Fibroblast of the aortic adventitia (primary cell): ENCODE results near the gene SEC63. TPM values are rescaled to one million over a fixed set of nuclear protein-coding genes. Genes with fewer than 3 reads are reported as not detected.
"Not testable (repeated sequence)": the region's sequence is repeated elsewhere in the genome, so short reads cannot be mapped to it uniquely, and the experiment has no call there.

Experiments used
- DNase-seq: peaks from one replicate; pipeline ENCODE4 v3.0.0-alpha.2; 2010; ENCODE audit warnings: low read depth
- H3K4me3 ChIP-seq: 2 replicates; pipeline ENCODE4 v1.5.1; 2011; ENCODE audit warnings: low read depth, mild to moderate bottlenecking, control low read depth, low read length, moderate library complexity
- CTCF ChIP-seq: IDR thresholded peaks from 2 replicates; pipeline ENCODE4 v1.5.1; 2011; ENCODE audit warnings: mild to moderate bottlenecking, low read length, control low read depth, inconsistent platforms; ENCODE audit not compliant: insufficient read depth
- total RNA-seq: library from RNA; depleted of rRNA; stranded (reverse); fragments of >200 nt; gene quantifications from 2 replicates; pipeline ENCODE4 v1.2.3, GENCODE V29; 2012; ENCODE audit warnings: low replicate concordance

SEC63 gene
- total RNA-seq, 1 donor: 49.5 TPM

DNA sequence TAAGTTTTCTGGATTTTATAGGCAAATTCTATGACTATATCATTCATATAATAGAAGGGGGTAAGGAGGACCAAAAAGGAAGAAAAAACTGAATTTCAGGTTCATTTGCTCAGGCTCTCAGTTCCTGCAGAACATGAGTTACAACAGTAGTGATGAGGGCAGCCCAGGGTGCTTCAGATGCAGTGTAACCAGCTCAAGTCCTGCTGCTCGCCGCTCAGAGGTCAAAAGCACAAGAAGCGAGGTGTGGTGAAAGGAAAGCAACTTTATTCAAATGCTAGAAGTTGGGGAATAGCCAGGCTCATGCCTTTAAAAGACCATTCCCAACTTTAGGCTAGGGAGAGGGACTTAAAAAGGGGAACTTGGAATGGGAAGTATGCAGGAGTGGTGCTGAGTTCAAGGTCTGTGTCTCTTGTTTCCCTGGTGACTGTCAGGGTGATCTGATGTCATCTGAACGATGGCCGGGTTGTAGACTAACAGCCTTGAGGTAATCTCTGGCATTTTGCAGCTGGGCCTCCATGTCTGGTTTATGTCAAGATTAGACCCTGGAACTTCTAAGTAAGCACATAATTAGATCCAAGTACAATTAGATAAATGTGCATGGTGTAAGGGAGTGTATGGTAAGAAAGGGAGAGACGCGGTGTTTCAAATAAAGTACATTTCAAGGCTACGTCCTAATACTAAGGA is 14.5 kb upstream of the SEC63 start:
- no peak for TF ChIP-seq CTCF
- H3K4me3 ChIP-seq: no peak overlapping the region
- DNase-seq: no peak

DNA sequence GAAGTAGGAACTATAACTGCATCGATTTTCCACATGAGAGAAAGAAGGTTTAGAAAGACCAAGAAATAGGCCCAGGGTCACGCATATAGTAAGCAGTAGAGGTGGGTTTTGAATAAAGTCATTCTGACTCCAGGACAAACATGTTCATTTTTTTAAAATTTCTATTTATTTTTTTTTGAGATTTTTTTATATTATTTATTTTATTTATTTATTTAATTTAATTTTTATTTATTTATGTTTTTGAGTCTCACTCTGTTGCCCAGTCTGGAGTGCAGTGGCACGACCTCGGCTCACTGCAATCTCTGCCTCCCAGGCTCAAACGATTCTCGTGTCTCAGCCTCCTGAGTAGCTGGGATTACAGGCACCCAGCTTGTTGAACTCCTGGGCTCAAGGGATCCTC is 13.2 kb upstream of the SEC63 start:
- TF ChIP-seq CTCF: no peak
- H3K4me3 ChIP-seq: no peak overlapping the region
- no peak for DNase-seq

- no peak overlapping the region for H3K4me3 ChIP-seq
- TF ChIP-seq CTCF: no peak
- DNase-seq: no peak
These were observed 12.2 kb upstream of the SEC63 start for GRCh38 chr6:107970255-107970654.

DNA sequence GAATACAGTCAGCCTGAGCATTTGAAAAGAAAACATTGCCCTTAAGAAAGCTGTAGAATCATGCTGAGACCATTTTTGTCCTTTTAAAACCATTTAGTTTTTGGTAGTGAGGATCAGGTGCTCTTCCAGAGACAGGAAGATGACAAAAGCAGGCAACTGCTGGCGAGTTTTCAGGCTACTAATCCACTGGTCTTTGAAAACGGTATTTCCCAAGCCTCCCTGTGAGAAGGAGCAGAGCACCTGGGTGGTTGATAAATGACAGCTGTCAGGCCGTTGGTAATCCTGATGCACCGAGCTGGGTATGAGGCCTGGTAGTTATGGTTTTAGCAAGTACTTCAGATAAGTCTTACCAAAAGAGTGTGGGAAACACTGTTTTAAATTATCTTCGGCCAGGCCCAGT is 10.1 kb upstream of the SEC63 start:
- DNase-seq: no peak

GRCh38 chr6:107965746-107966145 is 7.7 kb upstream of the SEC63 start:
- H3K4me3 ChIP-seq: no peak overlapping the region
- TF ChIP-seq CTCF: no peak
- peak; percentile 37 for DNase-seq

More for the DNA sequence above, 10.1 kb upstream of the SEC63 start:
- H3K4me3 ChIP-seq: no peak overlapping the region
- no peak for TF ChIP-seq CTCF

DNA sequence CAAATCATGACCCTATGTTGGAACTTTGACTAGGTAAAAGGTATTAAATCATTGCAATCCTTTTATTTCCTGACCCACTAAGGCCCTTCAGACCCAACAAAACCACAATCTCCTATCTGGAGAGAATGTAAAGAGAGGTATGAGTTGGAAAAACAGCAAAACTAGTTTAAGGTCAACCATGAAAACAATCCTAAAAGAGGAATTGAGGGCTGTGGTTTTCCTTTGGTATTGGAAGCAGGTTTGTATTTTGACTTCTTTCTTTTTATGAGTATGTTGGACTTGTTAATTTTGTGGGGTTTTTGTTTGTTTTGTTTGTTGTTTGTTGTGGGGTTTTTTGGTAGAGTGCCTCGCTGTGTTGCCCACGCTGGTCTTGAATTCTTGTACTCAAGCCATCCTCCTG is 4.7 kb upstream of the SEC63 start:
- no peak for TF ChIP-seq CTCF
- no peak for DNase-seq
- no peak overlapping the region for H3K4me3 ChIP-seq

DNA sequence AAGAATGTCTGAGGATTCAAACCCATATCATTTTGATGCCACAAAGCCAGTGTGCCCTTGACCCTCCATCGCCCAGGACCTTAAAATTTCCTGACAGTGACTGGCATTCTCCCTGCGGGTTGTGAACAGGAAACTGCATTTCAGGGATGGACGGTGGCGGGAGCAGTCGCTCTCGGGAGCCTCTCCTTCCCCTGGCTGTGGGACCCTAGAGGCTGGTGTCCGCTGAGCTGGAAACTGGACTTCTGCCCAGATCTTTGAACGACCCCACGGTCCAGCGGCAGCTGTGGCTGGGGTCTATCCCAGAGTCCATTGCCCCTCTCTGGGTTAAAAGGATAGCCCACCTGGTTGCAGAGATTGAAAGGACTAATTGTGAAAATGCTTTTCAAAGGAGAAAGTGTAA is 1.4 kb upstream of the SEC63 start:
- no peak for TF ChIP-seq CTCF
- no peak for DNase-seq
- H3K4me3 ChIP-seq: no peak overlapping the region

DNA sequence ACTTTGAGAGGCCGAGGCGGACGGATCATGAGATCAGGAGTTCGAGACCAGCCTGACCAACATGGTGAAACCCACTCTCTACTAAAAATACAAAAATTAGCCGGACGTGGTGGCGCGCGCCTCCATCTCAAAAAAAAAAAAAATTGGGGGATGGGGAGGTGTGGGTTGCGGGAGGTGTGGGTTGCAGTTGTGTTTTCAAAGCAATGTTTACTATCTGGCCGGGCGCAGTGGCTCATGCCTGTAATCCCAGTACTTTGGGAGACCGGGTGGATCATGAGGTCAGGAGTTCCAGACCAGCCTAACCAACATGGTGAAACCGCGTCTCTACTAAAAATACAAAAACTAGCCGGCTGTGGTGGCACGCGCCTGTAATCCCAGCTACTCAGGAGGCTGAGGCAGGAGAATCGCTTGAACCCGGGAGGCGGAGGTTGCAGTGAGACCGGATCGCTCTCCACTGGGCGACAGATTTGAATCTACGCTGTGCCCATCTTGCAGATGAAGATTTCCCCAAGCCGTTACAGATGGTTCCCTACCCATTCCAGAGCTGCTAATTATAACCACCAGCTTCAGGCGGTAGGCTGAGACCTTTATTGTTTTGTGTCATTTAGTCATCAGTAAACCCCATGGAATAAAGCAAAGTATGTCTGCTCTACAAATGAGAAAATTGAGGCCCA is 818 bp upstream of the SEC63 start:
- peak overlapping the region; percentile 73 for H3K4me3 ChIP-seq
- not testable (repeated sequence) for DNase-seq
